WTC11 (cell line): ENCODE results near the gene HYAL2. TPM values are rescaled to one million over a fixed set of nuclear protein-coding genes. Genes with fewer than 3 reads are reported as not detected.

Source experiments
- ARID4B ChIP-seq: sonication (generic); formaldehyde crosslinking; IDR thresholded peaks from 2 replicates; pipeline ENCODE4 v1.8.0; 2023; ENCODE audit warnings: missing genetic modification reagents, mild to moderate bottlenecking, borderline replicate concordance
- ATF6 ChIP-seq: sonication (generic); formaldehyde crosslinking; IDR thresholded peaks from 2 replicates; pipeline ENCODE4 v1.8.1; 2023; ENCODE audit warnings: mild to moderate bottlenecking, missing genetic modification reagents
- CBFB ChIP-seq: sonication (generic); formaldehyde crosslinking; IDR thresholded peaks from 2 replicates; pipeline ENCODE4 v1.8.1; 2022; ENCODE audit warnings: mild to moderate bottlenecking, low read depth, missing genetic modification reagents
- CREB1 ChIP-seq: sonication (generic); formaldehyde crosslinking; IDR thresholded peaks from 2 replicates; pipeline ENCODE4 v1.8.0; 2023; ENCODE audit warnings: mild to moderate bottlenecking, missing genetic modification reagents
- CREM ChIP-seq: sonication (generic); formaldehyde crosslinking; IDR thresholded peaks from 2 replicates; pipeline ENCODE4 v1.8.1; 2022; ENCODE audit warnings: mild to moderate bottlenecking, missing genetic modification reagents, moderate library complexity
- ETV6 ChIP-seq: sonication (generic); formaldehyde crosslinking; IDR thresholded peaks from 2 replicates; pipeline ENCODE4 v1.8.1; 2022; ENCODE audit warnings: mild to moderate bottlenecking, missing genetic modification reagents
- FOXK1 ChIP-seq: sonication (generic); formaldehyde crosslinking; IDR thresholded peaks from 2 replicates; pipeline ENCODE4 v1.8.0; 2022; ENCODE audit warnings: mild to moderate bottlenecking, moderate library complexity, missing genetic modification reagents
- HMGA2 ChIP-seq: fragments of 250-450 bp; sonication (Bioruptor Pico); IDR thresholded peaks from 2 replicates; pipeline ENCODE4 v1.4.0; 2021; ENCODE audit warnings: mild to moderate bottlenecking, moderate library complexity
- HMGXB4 ChIP-seq: sonication (generic); formaldehyde crosslinking; IDR thresholded peaks from 2 replicates; pipeline ENCODE4 v1.8.1; 2023; ENCODE audit warnings: mild to moderate bottlenecking, moderate library complexity, missing genetic modification reagents
- IRF1 ChIP-seq: sonication (generic); formaldehyde crosslinking; IDR thresholded peaks from 2 replicates; pipeline ENCODE4 v1.8.0; 2023; ENCODE audit warnings: missing genetic modification reagents
- IRF2 ChIP-seq: sonication (generic); formaldehyde crosslinking; IDR thresholded peaks from 2 replicates; pipeline ENCODE4 v1.8.0; 2022; ENCODE audit warnings: low read depth, missing genetic modification reagents, borderline replicate concordance
- KAT7 ChIP-seq: sonication (generic); formaldehyde crosslinking; IDR thresholded peaks from 2 replicates; pipeline ENCODE4 v1.8.1; 2023; ENCODE audit warnings: missing genetic modification reagents, mild to moderate bottlenecking, borderline replicate concordance
- MAX ChIP-seq: sonication (generic); formaldehyde crosslinking; IDR thresholded peaks from 2 replicates; pipeline ENCODE4 v1.8.0; 2022; ENCODE audit warnings: mild to moderate bottlenecking, missing genetic modification reagents
- MLX ChIP-seq: sonication (generic); formaldehyde crosslinking; IDR thresholded peaks from 2 replicates; pipeline ENCODE4 v1.8.1; 2023; ENCODE audit warnings: mild to moderate bottlenecking, missing genetic modification reagents, moderate library complexity
- NFATC4 ChIP-seq: fragments of 250-450 bp; sonication (Bioruptor Pico); IDR thresholded peaks from 2 replicates; pipeline ENCODE4 v1.9.0; 2021; ENCODE audit warnings: mild to moderate bottlenecking
- NFE2L1 ChIP-seq: sonication (generic); formaldehyde crosslinking; IDR thresholded peaks from 2 replicates; pipeline ENCODE4 v1.8.1; 2023; ENCODE audit warnings: missing genetic modification reagents
- NR2C2 ChIP-seq: sonication (generic); formaldehyde crosslinking; IDR thresholded peaks from 2 replicates; pipeline ENCODE4 v1.8.0; 2022; ENCODE audit warnings: mild to moderate bottlenecking, missing genetic modification reagents
- PREB ChIP-seq: sonication (generic); formaldehyde crosslinking; IDR thresholded peaks from 2 replicates; pipeline ENCODE4 v1.8.1; 2022; ENCODE audit warnings: mild to moderate bottlenecking, missing genetic modification reagents, moderate library complexity, borderline replicate concordance
- PRRX2 ChIP-seq: fragments of 250-450 bp; sonication (Bioruptor Pico); IDR thresholded peaks from 2 replicates; pipeline ENCODE4 v1.8.0; 2021; ENCODE audit warnings: mild to moderate bottlenecking
- TEAD1 ChIP-seq: sonication (generic); formaldehyde crosslinking; IDR thresholded peaks from 2 replicates; pipeline ENCODE4 v1.8.0; 2022; ENCODE audit warnings: mild to moderate bottlenecking, missing genetic modification reagents
- TP53 ChIP-seq: sonication (generic); formaldehyde crosslinking; IDR thresholded peaks from 2 replicates; pipeline ENCODE4 v1.8.1; 2023; ENCODE audit warnings: mild to moderate bottlenecking, missing genetic modification reagents
- USF1 ChIP-seq: sonication (generic); formaldehyde crosslinking; IDR thresholded peaks from 2 replicates; pipeline ENCODE4 v1.8.0; 2022; ENCODE audit warnings: mild to moderate bottlenecking, missing genetic modification reagents
- ZBTB21 ChIP-seq: sonication (generic); formaldehyde crosslinking; IDR thresholded peaks from 2 replicates; pipeline ENCODE4 v1.8.1; 2023; ENCODE audit warnings: mild to moderate bottlenecking, missing genetic modification reagents, borderline replicate concordance
- ZBTB43 ChIP-seq: sonication (generic); formaldehyde crosslinking; IDR thresholded peaks from 2 replicates; pipeline ENCODE4 v1.8.1; 2023; ENCODE audit warnings: mild to moderate bottlenecking, missing genetic modification reagents
- ZNF396 ChIP-seq: fragments of 250-450 bp; sonication (Bioruptor Pico); IDR thresholded peaks from 2 replicates; pipeline ENCODE4 v1.8.0; 2021; ENCODE audit warnings: mild to moderate bottlenecking, moderate library complexity, borderline replicate concordance
- ZNF671 ChIP-seq: fragments of 250-450 bp; sonication (Bioruptor Pico); IDR thresholded peaks from 2 replicates; pipeline ENCODE4 v1.8.0; 2021; ENCODE audit warnings: mild to moderate bottlenecking
- total RNA-seq: library from RNA; stranded (reverse); gene quantifications from 3 replicates; pipeline ENCODE4 v1.2.3, GENCODE V29; 2021

Gene HYAL2
- total RNA-seq, 1 experiment from 2014 or later: 58.0 TPM

GRCh38 chr3:50275996-50276761, 46.4 kb downstream of the HYAL2 start (continued):
- no peak for TF ChIP-seq PREB
- TF ChIP-seq ZNF396: no peak
- TF ChIP-seq ETV6: 0 out of 2 replicates have a peak, but pooled peaks have one; percentile 19
- TF ChIP-seq NR2C2 (CRISPR knock-in tag): no peak
- TF ChIP-seq PRRX2 (CRISPR knock-in tag): no peak
- TF ChIP-seq ZNF671: no peak
- TF ChIP-seq TP53 (CRISPR knock-in tag): no peak
- TF ChIP-seq USF1: peak; percentile 18; the same call in 1 of the 2 replicates
- TF ChIP-seq TEAD1: peak; percentile 73; the same call in 1 of the 2 replicates
- TF ChIP-seq ARID4B (CRISPR knock-in tag): no peak; the same call in 1 of the 2 replicates
- TF ChIP-seq NFATC4 (CRISPR knock-in tag): no peak
- peak; percentile 15; the same call in 1 of the 2 replicates for TF ChIP-seq CREB1
- no peak for TF ChIP-seq HMGA2 (CRISPR knock-in tag)
- no peak for TF ChIP-seq ZBTB21
- TF ChIP-seq MLX: no peak
- TF ChIP-seq HMGXB4 (CRISPR knock-in tag): no peak
- no peak for TF ChIP-seq IRF2 (CRISPR knock-in tag)
- no peak for TF ChIP-seq ATF6
- no peak for TF ChIP-seq ZBTB43 (CRISPR knock-in tag)
- peak; percentile 69; the same call in 1 of the 2 replicates for TF ChIP-seq IRF1 (CRISPR knock-in tag)
- peak; percentile 27; the same call in 1 of the 2 replicates for TF ChIP-seq NFE2L1
- TF ChIP-seq KAT7 (CRISPR knock-in tag): 0 out of 2 replicates have a peak, but pooled peaks have one; percentile 58
- 0 out of 2 replicates have a peak, but pooled peaks have one; percentile 56 for TF ChIP-seq CBFB (CRISPR knock-in tag)
- no peak for TF ChIP-seq CREM (CRISPR knock-in tag)
- peak; percentile 97 for TF ChIP-seq MAX (CRISPR knock-in tag)
- peak; percentile 36; the same call in 1 of the 2 replicates for TF ChIP-seq FOXK1
